ENCODE measurements around the gene WDR90. TPM values are rescaled to one million over a fixed set of nuclear protein-coding genes. Genes with fewer than 3 reads are reported as not detected.
A peak's percentile ranks its signal among the peaks of the same experiment; 100 is the strongest.

WDR90 gene
- total RNA-seq (2014; rRNA removed; shearing (Covaris generic)), result 25.0 and 39.8 TPM in 2 replicates

GRCh38 chr16:648781-649589 lies at the start of gene WDR90:
WDR90 (plus strand) TSS chr16:649365; CDS start chr16:649417, 52 bp downstream.
- in situ Hi-C loops (cut with HindIII; ENCODE audit: low sequenced_read_pairs), result no loop called here
- peak; percentile 86 for DNase-seq (ENCODE audit: low spot score)

GRCh38 chr16:600781-601180 lies 48.4 kb upstream of the WDR90 start:
- DNase-seq (ENCODE audit: low spot score), result peak; percentile 69
- in situ Hi-C loops (cut with HindIII; ENCODE audit: low sequenced_read_pairs), result no loop called here

DNA sequence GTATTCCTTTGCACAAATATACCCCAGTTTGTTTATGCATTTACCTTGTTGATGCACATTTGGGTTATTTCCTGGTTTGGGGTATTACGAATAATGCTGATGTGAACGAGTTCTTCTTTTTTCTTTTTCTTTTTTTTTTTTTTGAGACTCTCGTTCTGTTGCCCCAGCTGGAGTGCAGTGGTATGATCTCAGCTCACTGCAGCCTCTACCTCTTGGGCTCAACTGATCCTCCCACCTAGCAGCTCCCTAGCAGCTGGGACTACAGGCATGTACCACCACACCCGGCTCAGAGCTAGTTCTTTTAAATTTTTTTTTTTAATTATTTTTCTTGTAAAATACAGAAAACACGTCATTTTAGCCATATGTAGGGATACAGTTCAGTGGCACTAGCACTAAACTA lies 45.2 kb upstream of the WDR90 start:
- no peak for DNase-seq (ENCODE audit: low spot score)
- in situ Hi-C loops (cut with HindIII; ENCODE audit: low sequenced_read_pairs), result no loop called here

DNA sequence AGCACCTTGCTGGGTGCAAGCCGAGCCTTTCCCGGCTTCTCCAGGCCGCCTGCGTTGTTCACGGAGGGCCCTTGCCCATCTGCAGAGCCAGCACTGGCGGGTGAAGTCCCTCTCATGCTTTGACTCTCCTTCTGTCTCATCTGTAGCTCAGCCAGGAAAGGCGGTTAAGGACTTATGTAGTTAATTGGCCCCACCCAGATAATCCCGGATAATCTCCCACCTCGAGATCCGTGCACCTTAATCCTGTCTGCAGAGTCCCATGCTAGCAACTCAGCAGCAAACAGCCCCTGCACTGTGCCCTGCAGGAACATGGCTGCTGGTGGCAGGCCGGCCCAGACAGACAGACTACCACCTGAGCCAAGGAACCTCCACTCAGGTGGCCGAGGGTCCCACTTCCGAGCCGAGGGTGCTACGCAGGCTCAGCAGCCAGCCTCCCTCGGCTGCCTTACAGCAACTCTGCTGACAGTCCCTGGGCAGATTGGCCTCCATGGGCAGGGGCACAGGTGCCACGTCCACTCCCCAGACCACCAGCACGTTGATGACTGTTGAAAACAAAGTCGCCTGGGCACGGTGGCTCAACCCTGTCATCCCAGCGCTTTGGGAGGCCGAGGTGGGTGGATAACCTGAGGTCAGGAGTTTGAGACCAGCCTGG lies 42.4 kb upstream of the WDR90 start:
- DNase-seq (ENCODE audit: low spot score), result peak; percentile 60
- in situ Hi-C loops (cut with HindIII; ENCODE audit: low sequenced_read_pairs), result no loop called here

DNA sequence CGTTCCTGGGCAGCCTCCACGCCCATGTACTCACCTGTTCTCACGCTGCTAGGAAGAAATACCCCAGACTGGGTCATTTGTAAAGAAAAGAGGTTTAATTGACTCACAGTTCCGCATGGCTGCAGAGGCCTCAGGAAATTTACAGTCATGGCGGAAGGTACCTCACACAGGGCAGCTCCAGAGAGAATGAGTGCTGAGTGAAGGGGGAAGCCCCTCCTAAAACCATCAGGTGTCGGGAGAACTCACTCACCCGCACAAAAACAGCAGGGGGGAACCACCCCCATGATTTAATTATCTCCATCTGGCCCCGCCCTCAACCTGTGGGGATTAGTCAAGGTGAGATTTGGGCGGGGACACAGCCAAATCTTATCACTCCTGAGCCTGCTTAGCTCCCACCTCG lies 41.1 kb upstream of the WDR90 start:
- in situ Hi-C loops (cut with HindIII; ENCODE audit: low sequenced_read_pairs), result no loop called here
- no peak for DNase-seq (ENCODE audit: low spot score)

DNA sequence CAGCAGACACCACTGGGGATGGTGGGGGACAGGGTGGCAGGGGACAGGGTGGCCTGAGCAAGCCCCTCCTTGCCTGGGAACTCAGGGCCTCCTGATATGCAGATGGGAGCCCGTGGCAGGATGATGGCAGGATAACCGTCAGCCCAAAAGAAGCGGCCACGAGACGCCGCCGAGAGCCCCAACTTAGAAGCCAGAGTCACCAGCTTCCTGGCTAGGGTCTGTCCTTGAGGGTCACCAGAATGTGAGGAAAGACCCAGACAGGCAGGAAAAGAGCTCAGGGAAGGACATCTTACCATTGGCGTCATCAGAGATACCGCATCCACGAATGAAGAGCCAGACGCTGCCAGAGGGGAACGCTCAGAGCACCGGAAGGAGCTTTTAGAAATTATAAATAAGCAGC lies 39.8 kb upstream of the WDR90 start:
- DNase-seq (ENCODE audit: low spot score), result no peak
- in situ Hi-C loops (cut with HindIII; ENCODE audit: low sequenced_read_pairs), result no loop called here

DNA sequence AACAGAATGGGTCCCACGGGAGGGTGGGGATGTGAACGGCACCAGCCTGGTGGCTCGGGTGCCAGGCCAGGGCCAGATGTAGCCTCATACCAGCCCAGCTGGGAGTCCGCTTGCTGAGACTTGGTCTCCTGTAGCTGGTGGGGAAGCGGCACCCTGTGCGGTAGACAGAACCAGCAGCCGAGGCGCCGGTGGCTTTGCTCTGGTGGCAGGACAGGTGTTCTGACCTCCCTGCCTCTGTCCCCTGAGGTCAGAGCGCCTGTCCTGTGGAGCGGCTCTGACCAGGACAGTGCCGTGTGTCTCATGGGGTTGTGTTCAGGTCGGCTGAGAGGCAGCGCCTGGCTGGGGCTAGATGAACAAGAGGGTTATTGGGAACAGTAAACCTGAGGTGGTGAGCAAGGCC lies 39.2 kb upstream of the WDR90 start:
- in situ Hi-C loops (cut with HindIII; ENCODE audit: low sequenced_read_pairs), result no loop called here

DNA sequence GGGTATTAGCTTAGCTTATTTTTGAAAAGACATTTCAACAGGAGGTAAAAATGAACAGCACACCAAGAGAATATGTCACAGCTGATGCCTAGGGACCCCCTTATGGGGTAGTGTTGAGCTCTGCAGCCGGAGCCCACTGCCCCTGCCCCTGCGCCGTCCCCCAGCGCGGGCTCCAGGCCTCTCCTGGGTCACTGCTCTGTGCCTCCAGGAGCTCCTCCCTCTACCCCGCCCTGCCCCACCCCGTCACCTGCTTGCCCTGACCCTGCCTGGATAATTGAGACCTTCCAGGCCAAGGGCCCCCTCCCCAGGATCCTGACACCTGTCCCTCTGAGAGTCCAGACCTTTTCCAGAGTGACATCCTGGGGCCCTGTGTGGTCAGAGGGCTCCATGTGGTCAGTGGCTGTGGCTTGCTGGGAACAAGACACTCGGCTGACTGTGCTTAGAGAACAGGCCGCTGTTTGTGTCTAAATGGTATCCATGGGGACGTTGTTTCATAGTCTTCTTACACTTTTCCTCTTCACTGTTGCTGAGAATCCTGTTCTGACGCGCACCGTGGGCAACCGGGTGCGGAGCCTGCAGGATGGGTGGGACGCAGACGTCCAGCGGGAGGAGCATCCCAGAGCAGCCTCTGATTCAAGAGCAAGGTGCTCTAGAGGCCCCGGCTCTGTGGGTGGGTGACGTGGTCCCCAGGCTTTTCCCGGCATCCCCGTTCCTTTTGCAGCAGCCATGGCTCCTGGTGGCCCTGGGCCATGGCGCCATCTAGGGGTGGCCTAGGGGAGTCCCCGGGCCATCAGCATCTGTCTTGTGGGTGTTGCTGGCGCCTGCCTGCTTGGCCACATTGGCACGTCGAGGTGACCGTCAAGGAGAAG lies 38.4 kb upstream of the WDR90 start:
- peak; percentile 70 for DNase-seq (ENCODE audit: low spot score)
- in situ Hi-C loops (cut with HindIII; ENCODE audit: low sequenced_read_pairs), result no loop called here

More for the DNA sequence above, 39.2 kb upstream of the WDR90 start:
- DNase-seq (ENCODE audit: low spot score), result no peak

DNA sequence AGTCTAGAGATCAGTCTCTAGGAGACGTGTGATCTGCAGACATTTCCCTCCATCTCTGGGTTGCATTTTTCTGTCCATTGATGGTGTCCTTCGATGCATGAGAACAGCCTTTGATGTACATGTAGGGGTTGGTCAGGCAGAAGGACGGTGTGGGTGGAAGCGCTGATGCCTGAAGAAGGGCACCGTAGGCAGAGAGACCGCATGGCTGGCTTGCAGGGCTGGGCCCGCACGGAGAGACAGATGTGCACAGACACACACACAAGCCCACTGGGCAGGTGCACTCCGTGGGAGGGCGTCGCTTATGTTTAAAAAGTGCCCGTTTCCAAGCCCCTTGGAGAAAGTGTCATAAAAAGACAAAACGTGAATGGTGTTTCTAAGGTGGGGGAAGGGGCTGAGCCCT lies 34.0 kb upstream of the WDR90 start:
- in situ Hi-C loops (cut with HindIII; ENCODE audit: low sequenced_read_pairs), result no loop called here
- DNase-seq (ENCODE audit: low spot score), result no peak

DNA sequence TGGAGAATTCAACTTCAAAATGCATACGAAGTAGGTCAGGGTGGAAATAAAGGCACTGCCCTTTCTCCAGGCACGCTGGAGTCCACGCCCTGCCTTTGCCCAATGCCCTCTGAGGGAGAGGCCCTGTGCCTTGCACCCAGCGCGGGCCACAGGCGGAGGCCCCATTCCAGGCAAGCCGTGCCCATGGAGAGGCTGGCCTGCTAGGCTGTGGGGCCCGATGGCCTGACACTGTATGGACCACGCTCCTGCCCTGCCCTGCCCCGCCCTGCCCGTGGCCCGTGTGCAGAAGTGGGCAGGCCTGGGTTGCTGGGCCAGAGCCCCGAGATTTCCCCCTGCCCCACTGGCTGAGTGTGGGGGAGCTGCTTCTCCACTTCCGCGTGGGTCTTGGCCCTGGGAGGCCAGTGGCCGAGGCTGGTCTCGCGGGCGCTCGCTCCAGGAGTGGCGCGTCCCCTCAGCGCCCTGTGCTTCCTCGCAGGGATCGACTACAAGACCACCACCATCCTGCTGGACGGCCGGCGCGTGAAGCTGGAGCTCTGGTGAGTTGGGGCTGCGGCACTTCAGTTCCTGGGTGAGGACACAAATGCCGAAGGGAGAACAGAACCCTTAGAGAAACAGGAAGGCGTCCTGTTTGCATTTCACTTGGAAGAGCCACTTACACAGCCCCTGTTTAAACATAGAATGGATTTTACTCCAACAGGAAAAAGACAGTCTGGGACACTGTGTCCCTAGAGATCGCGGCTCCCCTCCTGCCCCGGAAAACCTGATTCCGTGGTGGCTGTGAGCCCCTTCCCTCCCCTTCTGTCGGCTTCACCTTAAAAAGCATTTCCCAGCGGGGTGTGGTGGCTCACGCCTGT lies 32.2 kb upstream of the WDR90 start:
- in situ Hi-C loops (cut with HindIII; ENCODE audit: low sequenced_read_pairs), result no loop called here
- no peak for DNase-seq (ENCODE audit: low spot score)

GRCh38 chr16:617855-618254 lies 31.3 kb upstream of the WDR90 start:
- in situ Hi-C loops (cut with HindIII; ENCODE audit: low sequenced_read_pairs), result no loop called here
- DNase-seq (ENCODE audit: low spot score), result no peak

DNA sequence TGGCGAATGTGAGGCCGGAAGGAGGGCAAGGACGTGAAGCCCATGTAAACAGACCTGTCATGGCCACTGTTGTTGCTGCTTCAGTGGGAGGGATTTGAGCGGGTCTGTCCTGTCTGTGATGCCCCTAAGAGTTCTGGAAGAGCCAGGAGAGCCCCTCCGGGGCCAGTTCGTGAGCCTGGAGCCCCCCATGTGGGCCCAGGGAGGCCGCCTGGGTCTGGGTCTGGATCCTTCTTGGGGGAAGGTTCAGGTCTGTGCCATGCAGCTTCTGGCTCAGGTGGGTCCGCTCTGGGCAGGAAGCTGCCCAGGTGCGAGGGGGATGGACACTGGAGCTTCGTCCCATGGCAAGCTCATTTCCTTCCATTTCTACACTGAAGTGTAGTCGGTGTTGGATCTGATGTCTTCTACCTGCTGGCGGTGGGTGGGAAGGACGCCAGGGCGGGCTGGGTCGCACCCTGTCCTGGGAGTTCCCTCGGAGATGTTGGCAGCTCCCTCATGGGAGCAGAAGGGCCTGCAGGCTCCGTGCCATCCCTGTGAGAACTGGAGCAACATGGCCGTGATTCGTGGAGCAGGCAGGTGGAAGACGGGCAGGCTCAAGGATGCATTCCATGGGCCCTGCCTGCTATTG lies 29.6 kb upstream of the WDR90 start:
- in situ Hi-C loops (cut with HindIII; ENCODE audit: low sequenced_read_pairs), result no loop called here
- DNase-seq (ENCODE audit: low spot score), result peak; percentile 92

DNA sequence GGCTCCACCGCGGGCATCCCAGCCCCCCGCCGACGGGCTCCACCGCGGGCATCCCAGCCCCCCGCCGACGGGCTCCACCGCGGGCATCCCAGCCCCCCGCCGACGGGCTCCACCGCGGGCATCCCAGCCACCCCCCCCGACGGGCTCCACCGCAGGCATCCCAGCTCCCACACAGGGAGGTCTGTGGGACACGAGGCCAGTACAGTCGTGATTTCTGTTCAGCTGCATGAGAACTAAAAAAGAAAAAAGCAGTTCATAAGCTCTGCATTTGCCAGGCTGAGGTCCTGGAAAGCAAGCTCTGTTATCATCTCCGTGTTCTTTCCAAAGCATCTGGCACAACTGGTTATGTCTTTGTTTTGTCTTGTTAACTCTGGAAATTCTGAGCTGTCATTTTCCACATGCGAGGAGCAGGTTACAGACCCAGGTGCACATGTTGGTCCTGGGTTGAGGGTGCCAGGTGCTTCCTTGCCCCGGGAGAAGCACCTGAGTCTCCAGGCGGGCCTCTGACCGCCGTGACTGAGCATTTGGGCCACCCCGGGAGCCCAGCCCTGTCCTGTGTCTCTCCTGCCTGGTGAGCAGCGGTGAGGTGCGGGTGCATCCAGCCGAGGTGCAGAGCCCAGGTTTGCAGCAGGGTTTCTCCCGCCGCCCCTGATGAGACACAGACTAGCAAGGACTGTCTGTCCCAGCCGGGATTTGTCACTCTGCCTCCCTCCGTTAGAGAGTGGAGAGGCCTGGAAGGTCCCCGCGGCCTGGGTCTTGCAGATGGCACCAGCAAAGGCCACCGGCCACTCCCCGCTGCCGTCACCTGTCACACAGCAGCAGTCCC lies 28.3 kb upstream of the WDR90 start:
- in situ Hi-C loops (cut with HindIII; ENCODE audit: low sequenced_read_pairs), result no loop called here
- DNase-seq (ENCODE audit: low spot score), result peak; percentile 48

DNA sequence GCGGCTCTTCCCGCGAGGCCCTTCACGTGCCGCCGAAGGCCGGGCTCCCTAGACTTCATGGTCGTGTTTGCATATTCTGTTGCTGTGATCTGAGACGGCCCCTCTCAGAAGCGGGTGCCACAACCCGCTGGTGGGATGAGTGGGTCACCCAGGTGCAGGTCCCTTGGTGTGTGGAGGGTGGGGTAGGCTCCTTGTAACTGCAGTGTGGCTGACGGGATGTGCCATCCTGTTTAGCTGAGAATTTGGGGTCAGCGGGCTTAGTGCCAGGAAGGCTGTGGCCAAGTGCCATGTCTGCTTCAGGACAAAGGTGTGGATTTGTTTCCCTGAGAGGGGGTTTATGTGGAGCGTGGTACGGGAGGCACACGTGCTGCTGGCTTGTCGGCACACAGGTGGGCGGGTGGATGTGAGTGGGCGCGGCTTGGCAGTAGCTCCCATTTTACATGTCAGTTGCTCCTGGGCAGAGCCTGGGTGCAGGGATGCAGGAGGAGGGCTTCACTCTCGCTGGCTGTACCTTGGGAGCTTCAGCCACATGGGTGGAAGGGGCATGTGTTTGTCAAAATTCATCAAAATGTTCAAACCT lies 27.5 kb upstream of the WDR90 start:
- in situ Hi-C loops (cut with HindIII; ENCODE audit: low sequenced_read_pairs), result no loop called here
- DNase-seq (ENCODE audit: low spot score), result peak; percentile 86

GRCh38 chr16:622920-623280 lies 26.3 kb upstream of the WDR90 start:
- no peak for DNase-seq (ENCODE audit: low spot score)
- in situ Hi-C loops (cut with HindIII; ENCODE audit: low sequenced_read_pairs), result no loop called here

- DNase-seq (ENCODE audit: low spot score), result peak; percentile 36
- in situ Hi-C loops (cut with HindIII; ENCODE audit: low sequenced_read_pairs), result no loop called here
These were observed 24.6 kb upstream of the WDR90 start for GRCh38 chr16:624526-625070.
